HG02970 (cell line): Measurements from ENCODE around the gene ACSS2.
"Not testable (repeated sequence)": the region's sequence is repeated elsewhere in the genome, so short reads cannot be mapped to it uniquely, and the experiment has no call there.

Source experiments
- ATAC-seq: cut with Tn5 transposase; IDR thresholded peaks from one replicate; pipeline ENCODE4 v1.9.1; 2021; ENCODE audit warnings: mild to moderate bottlenecking, moderate library complexity, moderate number of reproducible peaks; ENCODE audit not compliant: unreplicated experiment, low FRiP score

The ACSS2 gene

GRCh38 chr20:34873583-34874093, 2.8 kb upstream of the ACSS2 start:
- no peak for ATAC-seq

- ATAC-seq: no peak
These were observed 2.2 kb upstream of the ACSS2 start for GRCh38 chr20:34874094-34874654.

- peak; percentile 65 for ATAC-seq
These were observed 588 bp upstream of the ACSS2 start for GRCh38 chr20:34875642-34876405.

GRCh38 chr20:34880215-34880850, 3.9 kb downstream of the ACSS2 start:
- ATAC-seq: no peak

DNA sequence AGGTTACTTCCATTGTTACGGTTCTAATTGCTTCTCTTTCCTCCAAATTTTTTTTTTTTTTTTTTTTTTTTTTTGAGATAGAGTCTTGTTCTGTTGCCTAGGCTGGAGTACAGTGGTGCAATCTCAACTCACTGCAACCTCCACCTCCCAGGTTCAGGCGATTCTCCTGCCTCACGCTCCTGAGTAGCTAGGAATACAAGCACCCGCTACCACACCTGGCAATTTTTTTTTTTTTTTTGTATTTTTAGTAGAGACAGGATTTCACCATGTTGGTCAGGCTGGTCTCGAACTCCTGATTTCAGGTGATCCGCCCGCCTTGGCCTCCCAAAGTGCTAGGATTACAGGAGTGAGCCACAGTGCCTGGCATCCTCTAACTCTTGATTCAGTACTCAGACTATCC, 4.6 kb downstream of the ACSS2 start:
- ATAC-seq: not testable (repeated sequence)

DNA sequence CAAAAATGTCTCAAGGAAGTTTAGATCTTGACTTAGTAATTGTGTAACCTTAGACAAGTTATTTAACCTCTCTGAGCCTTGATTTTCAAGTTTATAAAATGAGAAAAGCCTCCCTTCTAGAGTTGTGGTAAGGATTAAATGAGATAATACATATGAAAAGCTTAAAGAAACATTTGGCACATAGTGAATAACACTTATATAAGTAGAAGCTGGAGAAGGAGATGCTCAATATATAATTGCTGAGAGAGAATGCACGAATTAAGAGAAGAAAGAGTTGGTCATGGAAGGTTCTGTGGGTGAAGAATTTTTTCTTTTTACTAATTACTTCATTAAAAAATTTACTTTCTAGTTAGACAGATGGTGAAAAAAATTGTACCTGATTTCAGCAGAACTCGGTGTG, 5.3 kb downstream of the ACSS2 start:
- ATAC-seq: no peak

DNA sequence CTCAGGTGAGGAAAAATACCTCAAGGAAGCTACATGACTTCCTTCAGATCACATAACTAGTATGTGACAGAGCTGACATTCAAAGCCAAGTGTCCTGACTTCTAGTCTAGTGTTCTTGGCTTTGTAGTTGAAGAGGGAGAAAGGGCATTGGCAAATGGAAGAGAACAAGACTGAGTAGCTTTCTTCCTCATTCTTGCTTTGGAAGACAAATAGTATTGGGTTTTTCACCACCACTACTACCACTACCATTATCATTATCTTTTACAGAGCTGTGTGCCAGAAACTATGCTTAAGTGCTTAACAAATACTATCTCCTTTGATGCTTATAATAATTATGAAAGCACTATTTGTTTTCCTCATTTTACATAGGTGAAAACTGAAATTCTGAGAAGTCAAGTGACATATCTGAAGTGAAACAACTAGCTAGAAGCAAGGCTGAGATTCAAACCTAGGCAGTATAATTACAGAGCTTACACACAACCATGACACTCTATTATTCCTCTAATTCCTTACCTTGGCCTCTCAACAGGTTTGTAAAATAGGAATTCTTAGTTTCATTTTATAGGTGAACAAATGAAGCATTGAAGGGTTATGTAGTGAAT, 6.8 kb downstream of the ACSS2 start:
- no peak for ATAC-seq

DNA sequence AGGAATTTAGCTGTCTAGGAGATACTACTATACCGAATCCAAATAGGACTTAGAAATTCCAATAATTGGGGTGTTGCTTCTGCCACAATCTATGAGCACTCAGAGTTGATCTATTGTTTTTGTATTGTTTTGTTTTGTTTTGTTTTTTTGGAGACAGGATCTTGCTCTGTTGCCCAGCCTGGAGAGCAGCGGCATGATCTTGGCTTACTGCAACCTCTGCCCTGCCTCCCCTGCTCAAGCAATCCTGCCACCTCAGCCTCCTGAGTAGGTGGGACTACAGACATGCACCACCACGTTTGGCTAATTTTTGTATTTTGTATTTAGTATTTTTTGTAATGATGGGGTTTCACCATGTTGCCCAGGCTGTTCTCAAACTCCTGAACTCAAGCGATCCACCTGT, 7.4 kb downstream of the ACSS2 start:
- ATAC-seq: no peak

GRCh38 chr20:34884260-34884659, 7.8 kb downstream of the ACSS2 start:
- ATAC-seq: no peak

GRCh38 chr20:34886122-34886521, 9.7 kb downstream of the ACSS2 start:
- ATAC-seq: no peak

- no peak for ATAC-seq
These were observed 10.6 kb downstream of the ACSS2 start for GRCh38 chr20:34887023-34887422.

DNA sequence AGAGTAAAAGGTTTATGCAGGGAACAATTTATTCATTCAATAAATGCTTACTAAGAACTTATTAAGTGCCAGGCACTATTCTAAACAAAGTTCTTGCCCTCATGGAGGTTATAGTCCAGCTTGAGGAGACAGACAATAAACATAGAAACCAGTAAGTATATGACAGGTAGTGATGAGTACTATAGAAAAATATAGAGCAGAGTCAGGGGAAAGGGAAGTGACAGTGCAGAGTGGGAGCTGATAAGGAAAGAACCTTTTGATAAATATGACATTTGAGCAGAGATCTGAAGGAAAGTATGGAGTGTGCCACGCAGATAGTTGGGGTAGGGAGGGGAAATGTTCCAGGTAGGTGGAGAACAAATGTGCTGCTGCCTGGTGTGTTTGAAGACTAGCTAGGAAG, 12.1 kb downstream of the ACSS2 start:
- ATAC-seq: no peak

GRCh38 chr20:34891166-34892062, 15.0 kb downstream of the ACSS2 start:
- no peak for ATAC-seq

GRCh38 chr20:34892671-34893070, 16.3 kb downstream of the ACSS2 start:
- ATAC-seq: no peak

- no peak for ATAC-seq
These were observed 18.3 kb downstream of the ACSS2 start for GRCh38 chr20:34894723-34895122.

DNA sequence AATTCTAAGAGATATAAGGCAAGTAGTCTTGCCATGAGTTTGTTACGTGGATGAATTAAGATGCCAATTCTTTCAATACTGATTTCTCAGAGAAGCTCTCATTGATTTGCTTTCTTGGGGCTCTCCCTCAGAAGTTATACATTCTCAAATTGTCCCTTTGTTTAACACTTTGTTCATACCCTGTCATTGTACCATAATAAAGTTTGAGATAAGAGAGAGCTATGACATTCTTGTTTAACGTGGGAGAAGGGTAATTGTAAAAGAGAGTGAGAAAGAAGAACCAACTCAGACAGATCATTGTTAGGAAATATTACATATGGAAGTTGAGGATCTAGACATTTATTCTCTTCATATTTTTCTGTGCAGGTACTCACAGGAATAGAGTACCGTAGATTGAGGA, 19.1 kb downstream of the ACSS2 start:
- ATAC-seq: no peak

GRCh38 chr20:34896086-34896621, 19.7 kb downstream of the ACSS2 start:
- ATAC-seq: no peak

- ATAC-seq: not testable (repeated sequence)
These were observed 21.7 kb downstream of the ACSS2 start for GRCh38 chr20:34898129-34898528.

GRCh38 chr20:34898731-34899130, 22.3 kb downstream of the ACSS2 start:
- ATAC-seq: not testable (repeated sequence)

- ATAC-seq: no peak
These were observed 27.8 kb downstream of the ACSS2 start for GRCh38 chr20:34904202-34904621.
